CD4-positive, alpha-beta T cell (primary cell): Measurements from ENCODE around the gene NECTIN4. TPM values are rescaled to one million over a fixed set of nuclear protein-coding genes. Genes with fewer than 3 reads are reported as not detected.

Experiments
- ATAC-seq: fragments of 200-7000 bp; cut with Tn5 transposase; one replicate; pipeline ENCODE4 v1.10.0; 2022; ENCODE audit warnings: mild to moderate bottlenecking; ENCODE audit not compliant: poor library complexity
- CTCF ChIA-PET: fragments of 350-600 bp; sonication (Branson Sonifier 250); formaldehyde crosslinking; loops from one replicate; lab custom pipeline; 2021; ENCODE audit warnings: antibody characterized with exemption, inconsistent platforms; lab: Charles Lee
- POLR2A ChIA-PET: fragments of 350-600 bp; sonication (Branson Sonifier 250); formaldehyde crosslinking; loops from one replicate; lab custom pipeline; 2021; ENCODE audit warnings: antibody characterized with exemption, inconsistent platforms; lab: Charles Lee
- DNase-seq, 14 experiments: peaks; one replicate each; pipeline ENCODE4 v3.0.0-alpha.2; 2013 to 2020; ENCODE audit warnings: mixed read lengths in 2 of 14
- H3K27ac ChIP-seq, 2 donors: one replicate each; pipeline versions ENCODE4 v1.5.1 to v1.7.0; 2013; ENCODE audit warnings: low read length in 2 of 2, low read depth in 1 of 2, mild to moderate bottlenecking in 1 of 2
- H3K27me3 ChIP-seq, 2 experiments: 1 replicate in 1 of 2; 2 replicates in 1 of 2; pipeline versions ENCODE4 v1.6.1 to v1.7.0; 2013; ENCODE audit warnings: low read length in 2 of 2, control low read depth in 1 of 2, mild to moderate bottlenecking in 1 of 2, moderate library complexity in 1 of 2; ENCODE audit not compliant: insufficient read depth in 2 of 2, control insufficient read depth in 1 of 2
- H3K36me3 ChIP-seq: one replicate; pipeline ENCODE4 v1.6.1; 2013; ENCODE audit warnings: low read length, control low read depth; ENCODE audit not compliant: insufficient read depth
- H3K4me1 ChIP-seq: one replicate; pipeline ENCODE4 v1.6.1; 2013; ENCODE audit warnings: low read length, control low read depth; ENCODE audit not compliant: insufficient read depth
- H3K4me3 ChIP-seq: one replicate; pipeline ENCODE4 v1.5.1; 2013; ENCODE audit warnings: mild to moderate bottlenecking, low read length, moderate library complexity
- H3K9me3 ChIP-seq, 2 experiments: 1 replicate in 1 of 2; 2 replicates in 1 of 2; pipeline versions ENCODE4 v1.6.1 to v1.7.0; 2013; ENCODE audit warnings: low read length in 2 of 2, mild to moderate bottlenecking in 2 of 2, control low read depth in 1 of 2, moderate library complexity in 1 of 2; ENCODE audit not compliant: control insufficient read depth in 1 of 2, insufficient read depth in 1 of 2
- H3K27ac Mint-ChIP-seq: one replicate; pipeline ENCODE4 v1.8.0; 2020; ENCODE audit warnings: mixed read lengths
- H3K27me3 Mint-ChIP-seq: one replicate; pipeline ENCODE4 v1.8.0; 2021; ENCODE audit warnings: mixed read lengths
- H3K36me3 Mint-ChIP-seq: one replicate; pipeline ENCODE4 v1.8.0; 2021; ENCODE audit warnings: low read depth, mixed read lengths
- H3K4me1 Mint-ChIP-seq: one replicate; pipeline ENCODE4 v1.8.0; 2021; ENCODE audit warnings: low read depth, mixed read lengths
- H3K4me3 Mint-ChIP-seq: one replicate; pipeline ENCODE4 v1.8.0; 2020; ENCODE audit warnings: mild to moderate bottlenecking, mixed read lengths
- H3K9me3 Mint-ChIP-seq: one replicate; pipeline ENCODE4 v1.8.0; 2020; ENCODE audit warnings: mixed read lengths
- CTCF ChIP-seq: fragments of 200-600 bp; IDR thresholded peaks from one replicate; pipeline ENCODE4 v1.8.0; 2022; ENCODE audit warnings: antibody characterized with exemption, mild to moderate bottlenecking
- intact Hi-C, 2 experiments: fragments of 100-400 bp; cut with DNase I in 1 of 2; cut with micrococcal nuclease in 1 of 2; formaldehyde crosslinking; loops; one replicate each; pipeline versions ENCODE4 v1.15.1 to v1.9.0; 2023 to 2025; cut with DNase I, micrococcal nuclease
- total RNA-seq, 174 experiments: library from RNA in 2 of 174; stranded (reverse) in 2 of 174; gene quantifications; one replicate each; pipeline ENCODE4 v1.2.3 and lab custom pipeline; 2021 to 2026

NECTIN4 gene
- total RNA-seq, 2 experiments from 2014 or later: 0.22 TPM

GRCh38 chr1:161077426-161077825 lies 11.9 kb downstream of the NECTIN4 start:
- no peaks in the 10 kb centered on the region for H3K9me3 Mint-ChIP-seq
- intact Hi-C loops: no loop called here
- DNase-seq (no peak), ATAC-seq (no peak)
- ChIA-PET POLR2A (interaction anchor here (0.6 to 1.5 kb wide), 3 partner anchors 8 to 173 kb away, joined by 3 to 5 read pairs (median 3); partner anchors contain the start of gene ARHGAP30), CTCF (no interaction called here)
- H3K4me1 Mint-ChIP-seq: peaks cover 9% of the 10 kb centered on the region
- no peak overlapping the region for H3K4me3 ChIP-seq
- no peak for TF ChIP-seq CTCF
- no peak overlapping the region for H3K27ac ChIP-seq
- no peaks in the 10 kb centered on the region for H3K4me1 ChIP-seq
- H3K36me3 ChIP-seq: no peaks in the 10 kb centered on the region
- H3K9me3 ChIP-seq: no peaks in the 10 kb centered on the region
- no peak overlapping the region for H3K4me3 Mint-ChIP-seq
- no peaks in the 10 kb centered on the region for H3K27me3 Mint-ChIP-seq
- H3K36me3 Mint-ChIP-seq: no peaks in the 10 kb centered on the region
- no peak overlapping the region for H3K27ac Mint-ChIP-seq
- no peaks in the 10 kb centered on the region for H3K27me3 ChIP-seq

- no peak for TF ChIP-seq CTCF
- ChIA-PET CTCF (no interaction called here), POLR2A (interaction anchor here (1.4 kb wide), 1 partner anchor 21 kb away, joined by 5 read pairs; no protein-coding TSS in a partner anchor)
- ATAC-seq (no peak), DNase-seq (no peak)
- no peaks in the 10 kb centered on the region for H3K9me3 Mint-ChIP-seq
- Histone ChIP-seq H3K27me3 (no peaks in the 10 kb centered on the region), H3K4me1 (peaks cover 10% of the 10 kb centered on the region), H3K9me3 (no peaks in the 10 kb centered on the region), H3K4me3 (no peak overlapping the region), H3K36me3 (no peaks in the 10 kb centered on the region), H3K27ac (no peak overlapping the region)
- intact Hi-C loops: no loop called here
- H3K27ac Mint-ChIP-seq: no peak overlapping the region
- no peaks in the 10 kb centered on the region for H3K36me3 Mint-ChIP-seq
- no peak overlapping the region for H3K4me3 Mint-ChIP-seq
- no peaks in the 10 kb centered on the region for H3K27me3 Mint-ChIP-seq
- peaks cover 18% of the 10 kb centered on the region for H3K4me1 Mint-ChIP-seq
Observed at GRCh38 chr1:161076410-161076809, 12.9 kb downstream of the NECTIN4 start.

GRCh38 chr1:161074676-161075368 lies 14.5 kb downstream of the NECTIN4 start:
- intact Hi-C loops: no loop called here
- DNase-seq (no peak), ATAC-seq (no peak)
- Histone ChIP-seq H3K4me1 (peaks cover 26% of the 10 kb centered on the region), H3K4me3 (no peak overlapping the region), H3K27me3 (no peaks in the 10 kb centered on the region), H3K27ac (no peak overlapping the region), H3K36me3 (no peaks in the 10 kb centered on the region), H3K9me3 (no peaks in the 10 kb centered on the region)
- Mint-ChIP-seq H3K4me3 (no peak overlapping the region), H3K27ac (no peak overlapping the region), H3K27me3 (no peaks in the 10 kb centered on the region), H3K9me3 (no peaks in the 10 kb centered on the region), H3K36me3 (peaks cover 2% of the 10 kb centered on the region), H3K4me1 (peaks cover 33% of the 10 kb centered on the region)
- POLR2A ChIA-PET: no interaction called here
- CTCF ChIA-PET: interaction anchor here (1.0 kb wide), 1 partner anchor 63 kb away, joined by 3 read pairs; no protein-coding TSS in a partner anchor
- no peak for TF ChIP-seq CTCF
